AG09309 (cell line): ENCODE measurements around the gene NOP53.
"Not testable (repeated sequence)": the region's sequence is repeated elsewhere in the genome, so short reads cannot be mapped to it uniquely, and the experiment has no call there.

Experiments used
- DNase-seq: peaks from one replicate; pipeline ENCODE4 v3.0.0-alpha.2; 2010; ENCODE audit warnings: low read depth
- H3K4me3 ChIP-seq: 2 replicates; pipeline ENCODE4 v1.5.1; 2011; ENCODE audit warnings: mild to moderate bottlenecking, low read depth, low read length, moderate library complexity; ENCODE audit not compliant: control insufficient read depth
- CTCF ChIP-seq: IDR thresholded peaks from 2 replicates; pipeline ENCODE4 v1.5.1; 2011; ENCODE audit warnings: mild to moderate bottlenecking, low read depth, low read length, inconsistent platforms; ENCODE audit not compliant: insufficient read depth, control insufficient read depth; ENCODE audit errors: missing control alignments

NOP53 gene

GRCh38 chr19:47730521-47730889 is 14.8 kb upstream of the NOP53 start:
- no peak for DNase-seq
- no peak overlapping the region for H3K4me3 ChIP-seq
- no peak for TF ChIP-seq CTCF

DNA sequence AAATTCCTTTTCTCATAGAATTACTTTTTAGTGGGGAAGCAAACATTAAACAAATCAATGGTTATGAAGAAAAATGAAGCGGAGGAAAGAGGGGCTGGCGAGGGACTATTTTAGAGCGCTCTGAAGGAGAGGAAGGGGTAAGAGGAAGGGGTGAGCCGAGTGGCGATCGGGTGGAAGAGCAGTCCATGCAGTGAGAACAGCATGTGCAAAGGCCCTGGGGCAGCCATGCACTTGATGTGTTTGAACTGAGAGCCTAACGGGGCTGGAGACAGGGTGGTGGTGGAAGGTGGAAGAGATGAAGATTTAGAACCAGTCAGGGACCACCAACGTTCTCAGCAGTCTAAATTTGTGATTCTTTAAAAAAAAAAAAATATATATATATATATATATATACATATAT is 14.4 kb upstream of the NOP53 start:
- no peak overlapping the region for H3K4me3 ChIP-seq
- DNase-seq, result no peak
- no peak for TF ChIP-seq CTCF

GRCh38 chr19:47735131-47735530 is 10.2 kb upstream of the NOP53 start:
- no peak overlapping the region for H3K4me3 ChIP-seq
- DNase-seq, result no peak
- no peak for TF ChIP-seq CTCF

DNA sequence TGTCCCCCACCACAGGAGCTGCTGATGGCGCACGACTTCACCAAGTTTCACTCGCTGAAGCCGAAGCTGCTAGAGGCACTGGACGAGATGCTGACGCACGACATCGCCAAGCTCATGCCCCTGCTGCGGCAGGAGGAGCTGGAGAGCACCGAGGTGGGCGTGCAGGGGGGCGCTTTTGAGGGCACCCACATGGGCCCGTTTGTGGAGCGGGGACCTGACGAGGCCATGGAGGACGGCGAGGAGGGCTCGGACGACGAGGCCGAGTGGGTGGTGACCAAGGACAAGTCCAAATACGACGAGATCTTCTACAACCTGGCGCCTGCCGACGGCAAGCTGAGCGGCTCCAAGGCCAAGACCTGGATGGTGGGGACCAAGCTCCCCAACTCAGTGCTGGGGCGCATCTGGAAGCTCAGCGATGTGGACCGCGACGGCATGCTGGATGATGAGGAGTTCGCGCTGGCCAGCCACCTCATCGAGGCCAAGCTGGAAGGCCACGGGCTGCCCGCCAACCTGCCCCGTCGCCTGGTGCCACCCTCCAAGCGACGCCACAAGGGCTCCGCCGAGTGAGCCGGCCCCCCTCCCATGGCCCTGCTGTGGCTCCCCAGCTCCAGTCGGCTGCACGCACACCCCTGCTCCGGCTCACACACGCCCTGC is 4.4 kb upstream of the NOP53 start:
- TF ChIP-seq CTCF, result no peak
- DNase-seq, result no peak
- H3K4me3 ChIP-seq, result no peak overlapping the region

- no peak for TF ChIP-seq CTCF
- H3K4me3 ChIP-seq, result no peak overlapping the region
- no peak for DNase-seq
Observed at GRCh38 chr19:47741544-47742140, 3.7 kb upstream of the NOP53 start.

- no peak for DNase-seq
- TF ChIP-seq CTCF, result no peak
- peak overlapping the region; percentile 17 for H3K4me3 ChIP-seq
Observed at GRCh38 chr19:47742634-47743033, 2.7 kb upstream of the NOP53 start.

- H3K4me3 ChIP-seq, result peak overlapping the region; percentile 78
- DNase-seq, result not testable (repeated sequence)
Observed at GRCh38 chr19:47746129-47746528, 783 bp downstream of the NOP53 start.
